Measurements from ENCODE around the gene RALA.
"Not testable (repeated sequence)": the region's sequence is repeated elsewhere in the genome, so short reads cannot be mapped to it uniquely, and the experiment has no call there.

RALA gene

DNA sequence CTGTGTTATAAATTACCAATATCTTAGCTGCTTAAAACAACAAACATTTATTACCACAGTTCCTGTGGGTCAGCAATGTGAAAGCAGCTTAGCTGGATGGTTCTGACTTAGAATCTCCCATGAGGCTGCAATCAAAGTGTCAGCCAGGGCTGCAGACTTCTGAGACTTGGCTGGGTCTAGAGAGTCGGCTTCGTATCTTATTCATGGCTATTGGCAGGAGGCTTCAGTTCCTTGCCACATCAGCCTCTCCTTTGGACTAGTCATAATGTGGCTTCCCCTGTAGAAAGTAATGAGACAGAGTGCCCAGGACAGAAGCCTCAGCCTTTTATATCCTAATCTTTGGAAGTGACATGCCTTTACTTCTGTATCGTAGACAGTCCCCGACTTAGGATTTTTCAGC, 27.3 kb downstream of the RALA start:
- DNase-seq: no peak

- DNase-seq: no peak
Measured at GRCh38 chr7:39651265-39651664, 27.9 kb downstream of the RALA start.

DNA sequence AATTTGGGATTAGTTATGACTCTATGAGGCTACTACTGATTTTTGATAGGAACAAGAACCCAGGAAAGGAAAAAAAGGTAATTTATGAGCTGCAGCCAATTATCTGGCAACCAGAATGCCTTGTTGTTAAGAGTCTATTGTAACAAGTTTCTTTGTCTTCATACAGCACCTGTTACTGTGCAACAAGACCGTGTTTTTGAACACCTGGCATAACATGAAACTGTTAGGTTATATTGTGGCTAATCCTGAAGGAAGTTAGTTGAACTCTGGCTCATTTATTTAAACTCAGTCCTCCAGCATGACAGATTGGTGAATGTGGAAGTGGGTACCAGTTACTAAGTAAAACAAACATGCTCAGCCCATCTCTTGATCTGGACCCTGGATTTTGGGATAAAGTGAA, 33.0 kb downstream of the RALA start:
- DNase-seq: no peak

DNA sequence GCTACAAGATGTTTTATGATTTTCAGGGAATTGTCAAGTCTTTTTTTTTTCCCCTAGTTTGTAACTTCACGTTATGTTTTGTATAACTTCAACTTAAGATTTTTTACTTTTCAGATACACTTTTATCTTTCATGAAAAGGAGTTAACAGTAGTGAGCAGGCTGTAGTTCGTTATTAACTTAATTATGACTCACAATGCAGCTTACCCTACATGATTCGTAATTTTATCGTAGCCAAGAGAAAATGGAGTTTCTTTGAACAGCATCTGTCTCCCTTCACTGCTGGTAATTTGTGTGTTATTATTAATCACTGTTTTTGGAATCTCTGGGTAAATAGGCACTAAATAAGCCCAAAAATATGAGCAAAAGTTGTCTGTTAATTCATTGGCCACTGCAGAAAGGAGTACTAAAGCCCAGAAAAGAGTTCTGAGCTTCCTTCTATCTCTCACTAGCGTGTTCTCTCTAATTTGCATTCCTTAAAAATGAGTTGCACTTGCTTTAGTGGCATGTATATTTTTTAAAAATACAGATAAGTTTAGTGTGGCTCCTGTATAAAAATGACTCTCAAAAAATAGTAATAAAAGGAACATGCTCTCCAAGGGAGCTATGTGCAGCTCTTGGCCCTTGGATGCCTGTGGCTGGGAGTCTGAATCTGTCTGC, 36.1 kb downstream of the RALA start:
- DNase-seq: no peak

DNA sequence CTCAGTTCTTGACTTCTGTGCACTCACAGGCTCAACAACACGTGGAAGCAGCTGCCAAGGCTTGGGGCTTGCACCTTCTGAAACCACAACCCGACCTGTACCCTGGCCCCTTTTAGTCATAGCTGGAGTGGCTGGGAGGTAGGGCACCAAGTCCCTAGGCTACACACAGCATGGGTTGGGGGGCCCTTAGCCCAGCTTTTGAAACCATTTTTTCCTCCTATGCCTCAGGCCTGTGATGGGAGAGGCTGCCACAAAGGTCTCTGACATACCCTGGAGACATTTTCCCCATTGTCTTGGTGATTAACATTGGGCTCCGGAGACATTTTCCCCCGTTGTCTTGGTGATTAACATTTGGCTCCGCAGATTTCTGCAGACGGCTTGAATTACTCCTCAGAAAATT, 38.6 kb downstream of the RALA start:
- no peak for DNase-seq

- no peak for DNase-seq
Measured at GRCh38 chr7:39663263-39663662, 39.9 kb downstream of the RALA start.

GRCh38 chr7:39664057-39664456, 40.7 kb downstream of the RALA start:
- DNase-seq: no peak

DNA sequence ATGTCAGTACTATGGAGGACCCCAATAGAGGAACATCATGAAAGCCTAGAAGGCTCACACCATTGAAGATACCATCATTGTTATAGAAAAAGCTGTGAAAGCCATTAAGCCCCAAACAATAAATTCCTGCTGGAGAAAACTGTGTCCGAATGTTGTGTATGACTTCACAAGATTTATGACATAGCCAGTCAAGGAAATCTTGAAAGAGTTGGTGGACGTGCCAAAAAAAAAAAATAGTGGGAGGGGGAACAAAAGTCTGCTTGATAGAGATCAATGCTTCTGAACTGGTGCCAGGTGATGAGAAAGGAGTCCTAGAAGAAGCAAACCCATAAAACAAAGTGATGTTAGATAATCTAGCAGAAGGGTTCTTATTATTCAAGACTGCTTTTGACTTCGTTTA, 41.2 kb downstream of the RALA start:
- DNase-seq: no peak

GRCh38 chr7:39666562-39666961, 43.2 kb downstream of the RALA start:
- DNase-seq: no peak

DNA sequence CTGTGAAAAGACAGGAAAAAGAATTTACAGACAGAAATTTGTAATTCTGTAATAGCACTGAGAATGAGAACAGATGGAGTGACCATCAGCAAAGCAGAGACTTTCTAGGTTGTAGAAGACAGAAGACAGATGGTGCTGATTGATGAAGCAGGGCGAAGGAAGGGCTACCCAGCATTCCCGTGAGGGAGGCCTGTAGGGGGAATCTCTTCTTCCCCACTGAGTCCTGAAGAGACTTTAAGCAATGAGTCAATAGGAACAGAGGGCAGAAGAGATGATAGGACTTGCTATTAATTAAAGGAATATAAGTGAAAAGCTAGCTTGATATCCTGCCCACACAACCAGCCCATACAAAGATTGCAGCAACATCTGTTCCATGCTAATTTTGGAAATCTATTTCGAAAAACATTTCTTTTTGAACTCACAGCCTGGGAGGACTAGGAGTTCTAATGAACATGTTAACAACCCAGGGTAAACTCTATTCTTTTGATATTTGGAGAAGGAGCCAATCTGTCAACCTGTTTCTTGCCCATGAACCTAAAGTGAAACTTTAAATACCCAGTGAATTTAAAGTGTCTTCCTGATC, 44.1 kb downstream of the RALA start:
- no peak for DNase-seq

GRCh38 chr7:39668280-39668679, 44.9 kb downstream of the RALA start:
- DNase-seq: not testable (repeated sequence)

DNA sequence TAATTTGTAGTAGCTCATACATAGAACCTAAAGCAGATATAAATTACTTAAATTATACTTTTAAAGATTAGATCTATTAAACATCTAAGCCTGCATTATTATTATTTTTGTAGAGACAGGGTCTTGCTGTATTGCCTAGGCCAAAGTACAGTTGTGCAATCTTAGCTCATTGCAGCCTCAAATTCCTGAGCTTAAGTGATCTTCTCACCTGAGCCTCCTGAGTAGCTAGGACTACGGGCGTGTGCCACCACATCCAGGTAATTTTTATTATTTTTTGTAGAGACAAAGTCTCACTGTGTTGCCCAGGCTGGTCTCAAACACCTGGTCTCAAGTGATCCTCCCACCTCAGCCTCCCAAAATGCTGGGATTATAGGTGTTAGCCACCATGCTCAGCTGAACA, 46.7 kb downstream of the RALA start:
- DNase-seq: no peak

DNA sequence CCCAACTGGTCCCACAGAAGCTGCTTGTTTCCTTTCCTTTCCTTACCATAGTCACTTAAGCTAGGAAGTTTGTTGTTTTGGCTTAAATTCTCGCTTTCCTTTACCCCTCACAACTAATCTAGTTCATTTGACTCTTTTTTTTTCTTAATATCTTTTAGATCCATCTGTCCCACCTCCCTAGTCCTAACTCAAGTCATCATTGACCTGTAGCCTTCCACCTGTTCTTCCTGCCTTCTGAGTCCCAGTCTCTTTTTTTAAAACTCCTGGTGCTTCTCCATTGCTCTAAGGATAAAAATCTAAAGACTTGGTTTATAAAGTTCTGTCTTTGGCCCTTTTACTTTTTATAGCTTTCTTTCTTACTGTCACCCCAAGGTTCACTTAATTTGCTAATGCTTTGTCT, 47.6 kb downstream of the RALA start:
- DNase-seq: no peak

- no peak for DNase-seq
Measured at GRCh38 chr7:39672176-39672575, 48.8 kb downstream of the RALA start.

DNA sequence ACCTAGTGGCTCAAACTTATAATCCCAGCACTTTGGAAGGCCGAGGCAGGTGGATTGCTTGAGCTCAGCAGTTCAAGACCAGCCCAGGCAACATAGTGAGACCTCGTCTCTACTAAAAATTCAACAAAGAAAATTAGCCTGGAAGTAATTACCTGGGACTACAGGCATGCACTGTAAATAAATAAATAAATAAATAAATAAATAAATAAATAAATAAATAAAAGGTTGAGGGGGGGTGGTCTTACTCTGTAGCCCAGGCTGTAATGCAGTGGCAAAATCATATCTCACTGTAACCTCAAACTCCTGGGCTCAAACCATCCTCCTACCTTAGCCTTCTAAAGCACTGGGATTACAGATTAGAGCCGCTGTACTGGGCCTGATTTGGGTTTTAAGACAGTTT, 50.5 kb downstream of the RALA start:
- DNase-seq: no peak

DNA sequence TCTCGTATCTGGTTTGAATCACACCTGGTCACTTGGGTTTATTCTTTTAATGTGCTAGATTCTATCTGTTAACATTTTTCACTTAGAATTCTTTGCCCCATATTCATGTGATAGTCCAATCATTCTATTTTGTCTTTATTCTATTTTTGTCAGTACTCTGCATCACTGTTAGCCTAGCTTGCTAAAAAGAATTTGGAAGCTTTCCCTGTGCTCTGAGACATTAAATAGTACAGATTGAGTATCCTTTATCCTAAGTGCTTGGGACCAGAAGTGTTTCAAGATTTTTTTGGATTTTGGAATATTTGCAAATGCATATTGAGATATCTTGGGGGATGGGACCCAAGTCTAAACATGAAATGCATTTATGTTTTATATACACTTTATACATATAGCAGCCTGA, 51.0 kb downstream of the RALA start:
- no peak for DNase-seq

DNA sequence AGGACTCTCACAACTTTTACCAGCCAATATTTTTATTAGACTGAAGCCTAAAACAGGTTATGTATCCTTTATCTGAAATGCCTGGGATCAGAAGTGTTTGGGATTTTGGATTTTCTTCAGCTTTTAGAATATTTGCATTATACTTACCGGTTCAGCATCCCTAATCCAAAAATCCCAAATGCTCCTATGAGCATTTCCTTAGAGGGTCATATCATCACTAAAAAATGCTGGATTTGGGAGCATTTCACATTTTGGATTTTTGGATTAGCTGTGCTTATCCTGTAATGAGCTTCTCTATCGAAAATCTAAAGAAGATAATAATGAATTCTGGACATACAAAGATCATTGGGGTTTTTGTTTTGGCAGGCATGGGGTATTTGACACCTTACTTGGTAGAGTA, 53.0 kb downstream of the RALA start:
- no peak for DNase-seq

GRCh38 chr7:39678930-39679709, 55.7 kb downstream of the RALA start:
- peak; percentile 31 for DNase-seq

DNA sequence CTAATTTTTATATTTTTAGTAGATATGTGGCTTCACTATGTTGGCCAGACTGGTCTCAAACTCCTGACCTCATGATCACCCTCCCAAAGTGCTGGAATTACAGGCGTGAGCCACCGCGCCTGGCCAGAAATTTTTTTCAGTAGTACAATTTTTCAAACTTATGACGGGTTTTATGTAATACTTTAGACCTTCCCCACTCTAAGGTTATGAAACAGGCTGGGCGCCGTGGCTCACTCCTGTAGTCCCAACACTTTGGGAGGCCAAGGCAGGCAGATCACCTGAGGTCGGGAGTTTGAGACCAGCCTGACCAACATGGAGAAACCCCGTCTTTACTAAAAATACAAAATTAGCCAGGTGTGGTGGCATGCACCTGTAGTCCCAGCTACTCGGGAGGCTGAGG, 56.5 kb downstream of the RALA start:
- DNase-seq: not testable (repeated sequence)

- no peak for DNase-seq
Measured at GRCh38 chr7:39681887-39682441, 58.6 kb downstream of the RALA start.

- DNase-seq: no peak
Measured at GRCh38 chr7:39683216-39683845, 60.0 kb downstream of the RALA start.

DNA sequence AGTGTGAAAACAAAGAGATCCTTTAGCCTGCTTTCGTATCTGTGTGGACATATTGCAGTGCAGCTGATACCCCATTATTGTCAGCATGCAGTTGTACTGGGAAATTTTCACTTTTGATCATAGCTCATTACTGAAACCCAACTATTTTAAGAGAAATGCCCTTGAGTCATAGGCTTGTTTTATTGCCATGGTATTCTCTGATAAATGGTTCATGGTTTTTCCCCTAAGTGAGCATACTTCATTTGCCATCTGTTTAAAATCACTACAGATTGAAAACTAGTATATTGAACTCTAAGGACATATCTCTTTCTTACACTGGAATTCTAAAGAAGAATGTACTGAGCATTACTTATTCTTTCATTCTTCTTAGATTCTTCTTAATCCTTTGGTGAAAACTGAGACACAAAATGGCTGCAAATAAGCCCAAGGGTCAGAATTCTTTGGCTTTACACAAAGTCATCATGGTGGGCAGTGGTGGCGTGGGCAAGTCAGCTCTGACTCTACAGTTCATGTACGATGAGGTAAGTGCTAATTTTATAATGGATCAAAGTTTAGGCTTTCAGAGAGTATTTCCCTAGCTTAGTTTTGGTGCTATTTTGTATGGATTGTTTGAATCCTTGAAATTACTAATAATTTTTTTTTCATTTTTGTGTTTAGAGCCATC, 63.0 kb downstream of the RALA start:
- peak; percentile 50 for DNase-seq
